ENCODE data around the gene PALLD.

The PALLD gene

DNA sequence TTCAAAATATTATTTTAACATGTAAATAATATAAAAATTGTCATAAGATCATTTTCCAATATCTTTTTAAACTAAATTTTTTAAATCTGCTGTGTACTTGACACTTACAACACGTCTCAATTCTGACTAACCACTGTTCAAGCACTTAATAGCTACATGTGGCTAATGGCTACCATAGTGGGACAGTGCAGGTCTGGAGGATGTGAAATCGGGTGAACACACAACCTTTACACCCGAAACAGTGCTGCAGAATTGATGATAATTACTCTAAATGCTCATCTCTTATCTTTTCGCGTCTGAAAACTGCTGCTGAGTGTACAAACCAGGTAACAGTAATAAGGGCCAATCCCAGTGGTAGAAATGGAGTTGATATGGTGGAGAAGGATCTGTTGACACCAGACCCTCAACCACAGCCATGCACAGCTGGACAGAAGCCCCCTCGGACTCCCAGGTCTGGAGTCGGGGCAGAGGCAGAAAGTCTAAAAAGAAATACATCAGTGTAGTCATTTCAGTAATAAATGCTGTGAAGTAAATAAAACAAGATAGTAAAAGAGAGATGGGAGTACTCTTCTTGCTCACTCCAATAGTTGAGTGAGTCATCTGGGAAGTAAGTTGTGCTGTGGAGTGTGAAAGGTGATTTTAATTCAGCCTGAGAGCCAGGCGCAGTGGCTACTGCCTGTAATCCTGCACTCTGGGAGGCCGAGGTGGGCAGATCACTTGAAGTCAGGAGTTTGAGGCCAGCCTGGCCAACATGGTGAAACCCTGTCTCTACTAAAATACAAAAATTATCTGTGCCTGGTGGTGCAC is 363.2 kb downstream of the PALLD start:
- no peak for DNase-seq

DNA sequence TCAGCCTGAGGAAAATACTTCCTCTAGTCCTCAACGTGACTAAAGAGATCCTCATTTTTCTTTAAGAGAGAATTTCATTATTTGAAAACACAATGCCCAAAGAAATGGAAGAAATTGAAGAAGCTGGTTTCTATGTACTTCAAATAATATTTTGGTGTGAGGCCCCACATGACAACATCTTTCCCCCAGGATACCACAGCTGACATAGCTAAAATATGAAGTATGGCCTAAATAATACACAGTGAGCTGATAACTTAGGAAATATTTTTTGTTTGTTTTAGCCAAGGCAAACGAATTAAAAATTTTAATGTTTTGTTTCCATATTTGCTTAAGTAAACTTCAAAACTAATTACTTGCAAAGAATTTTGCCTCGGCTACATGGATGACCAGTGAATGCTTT is 364.0 kb downstream of the PALLD start:
- no peak for DNase-seq

DNA sequence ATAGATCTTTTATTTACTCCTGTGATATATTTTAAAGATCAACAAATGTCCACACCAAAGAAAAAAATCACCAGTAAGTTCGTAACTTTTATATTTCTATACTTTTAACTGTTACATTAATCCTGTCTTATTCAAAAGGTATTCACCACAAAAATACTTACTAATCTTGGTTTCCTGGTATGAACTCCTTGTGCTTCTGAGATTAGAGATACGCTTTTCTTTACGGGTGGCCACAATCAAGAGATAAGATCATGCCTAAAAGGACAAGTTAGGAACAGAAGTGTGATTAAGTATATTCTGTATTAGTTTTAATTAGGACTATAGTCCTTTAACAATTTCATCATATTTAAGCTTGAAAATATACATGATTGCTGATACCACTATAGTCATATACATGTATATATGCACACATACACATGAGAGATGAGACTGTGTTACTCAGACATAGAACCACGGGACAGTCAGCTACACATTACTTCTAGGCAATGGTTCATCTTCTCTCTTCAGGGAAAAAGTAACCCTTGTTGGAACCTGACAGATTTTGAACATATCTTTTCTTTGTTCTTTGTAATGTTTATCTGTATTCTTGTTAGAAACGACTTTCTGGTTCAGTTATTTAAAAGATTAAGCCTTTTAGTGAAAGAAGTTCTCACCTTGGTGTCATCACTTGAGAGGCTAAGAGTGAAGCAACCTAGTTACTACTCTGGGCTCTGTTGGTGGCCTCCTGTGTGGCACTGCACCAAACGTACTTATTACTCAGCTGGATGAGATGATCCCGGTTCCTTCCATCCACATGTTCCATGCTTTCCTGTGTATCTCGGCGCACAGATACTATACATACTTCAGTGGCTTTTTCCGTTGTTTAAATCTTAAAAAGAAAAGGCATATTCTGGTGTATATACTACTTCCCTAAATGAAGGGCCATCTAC is 367.1 kb downstream of the PALLD start:
- no peak for DNase-seq

DNA sequence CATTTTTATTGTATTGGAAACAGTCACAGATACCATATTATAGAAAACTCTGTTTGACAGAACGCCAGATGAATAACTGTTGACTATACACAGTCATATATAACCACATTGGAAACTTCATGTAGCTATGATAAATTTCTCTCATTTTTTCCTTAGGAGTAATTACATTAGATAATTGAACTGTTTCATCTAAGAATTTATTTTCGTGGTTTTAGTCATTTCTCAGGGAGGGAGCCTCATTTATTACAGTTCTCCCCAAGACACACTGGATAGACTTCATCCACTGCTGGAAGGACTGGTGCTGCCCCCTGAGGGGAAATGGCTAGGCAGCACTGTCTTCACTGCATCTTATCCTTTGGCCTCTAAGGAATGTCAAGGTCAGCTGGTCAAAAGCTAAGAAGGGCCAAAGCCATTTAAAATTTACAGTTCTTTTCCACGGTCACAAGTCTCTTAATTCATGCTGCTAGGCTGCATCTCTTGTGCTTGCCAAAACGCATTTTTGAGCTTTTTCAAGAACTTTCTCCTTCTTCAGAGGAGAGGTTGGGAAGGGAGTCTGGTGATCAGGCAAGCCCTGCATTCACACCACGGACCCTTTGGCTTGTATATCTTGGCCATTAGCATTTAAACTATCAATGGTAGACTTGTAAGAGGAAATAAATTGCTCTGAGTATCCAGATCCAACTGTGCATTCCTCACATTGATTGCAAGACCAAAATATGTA is 368.1 kb downstream of the PALLD start:
- no peak for DNase-seq

DNA sequence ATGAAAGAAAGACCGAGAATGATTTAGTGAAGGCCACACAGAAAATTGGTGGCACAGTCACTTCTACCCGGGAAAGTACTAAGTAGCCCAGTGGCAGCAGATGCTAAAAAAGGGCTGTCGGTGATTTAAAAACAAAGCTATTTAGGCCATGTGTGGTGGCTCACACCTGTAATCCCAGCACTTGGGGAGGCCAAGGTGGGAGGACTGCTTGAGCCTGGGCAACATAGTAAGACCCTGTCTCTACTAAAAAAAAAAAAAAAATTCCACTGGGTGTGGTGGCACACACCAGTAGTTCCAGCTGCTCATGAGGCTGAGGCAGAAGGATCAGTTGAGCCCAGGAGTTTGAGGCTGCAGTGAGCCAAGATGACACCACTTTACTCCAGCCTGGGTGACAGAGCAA is 369.0 kb downstream of the PALLD start:
- DNase-seq, result no peak

DNA sequence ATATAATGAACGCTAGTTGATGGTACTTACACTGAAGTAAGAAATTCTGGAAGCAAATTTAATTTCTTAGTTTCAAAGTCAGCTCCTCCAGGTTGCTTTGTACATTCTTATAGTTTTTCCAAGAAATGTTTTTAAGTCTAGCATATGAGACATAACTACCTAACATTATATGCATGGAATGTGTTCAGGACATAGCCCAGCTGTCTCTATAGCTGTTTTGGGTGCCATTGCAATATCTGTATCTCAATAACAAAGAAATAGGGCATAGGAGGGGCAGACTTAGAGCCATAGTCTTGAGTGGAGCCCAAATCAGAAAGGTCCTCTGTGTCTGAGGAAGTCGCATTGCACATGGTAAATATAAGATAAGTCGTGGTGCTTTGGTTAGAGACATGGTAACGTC is 369.8 kb downstream of the PALLD start:
- no peak for DNase-seq

DNA sequence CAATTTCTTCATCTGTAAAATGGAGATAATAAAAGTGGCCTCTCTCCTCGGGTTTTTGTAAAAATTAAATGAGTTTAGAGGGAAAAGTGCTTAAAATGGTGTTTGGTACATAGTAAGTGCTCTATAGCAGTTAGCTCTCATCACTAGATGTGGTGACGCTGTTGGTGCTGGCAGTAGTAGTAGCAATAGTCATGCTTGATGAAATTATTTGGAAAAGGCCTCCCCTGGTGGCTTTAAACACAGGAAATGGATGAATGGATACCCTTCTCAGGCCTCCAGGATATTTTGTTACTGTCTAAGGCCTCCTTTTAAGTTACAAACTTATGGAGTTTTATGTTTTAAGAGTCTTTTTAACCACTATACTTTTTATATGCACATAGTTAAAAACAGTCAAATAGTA is 370.3 kb downstream of the PALLD start:
- DNase-seq, result no peak

DNA sequence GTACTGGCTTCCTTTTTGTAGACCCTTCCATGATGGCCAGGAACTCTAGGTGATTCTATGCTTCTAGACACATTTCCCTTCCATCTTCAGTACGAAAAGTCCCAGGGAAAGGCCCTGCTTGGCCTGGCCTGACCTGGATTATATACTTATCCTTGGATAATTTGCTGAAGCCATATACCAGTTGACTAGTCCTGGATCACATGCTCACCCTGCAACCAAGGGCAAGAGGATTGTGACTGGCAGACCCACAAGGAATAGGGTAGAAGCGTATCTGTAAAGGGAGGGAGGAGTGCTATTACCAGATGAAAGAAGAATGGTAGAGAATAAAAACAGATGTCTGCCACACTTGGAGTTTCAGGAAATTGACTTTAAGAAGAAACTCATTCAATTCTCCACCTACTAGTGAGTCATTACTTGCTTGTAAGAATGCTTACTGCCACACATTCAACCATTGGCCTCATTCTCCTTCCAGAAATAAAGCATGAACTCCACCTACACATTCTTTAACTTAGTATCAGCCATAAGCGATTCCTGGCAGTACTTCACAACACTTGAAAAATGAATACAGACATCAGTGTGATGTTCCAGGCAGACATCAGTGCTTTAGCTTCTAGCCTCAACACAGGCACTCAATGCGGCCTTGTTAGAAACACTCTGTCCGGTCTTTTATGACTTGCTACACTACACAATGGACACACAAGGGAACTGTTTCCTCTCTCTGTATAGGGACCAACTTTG is 371.4 kb downstream of the PALLD start:
- DNase-seq, result no peak

DNA sequence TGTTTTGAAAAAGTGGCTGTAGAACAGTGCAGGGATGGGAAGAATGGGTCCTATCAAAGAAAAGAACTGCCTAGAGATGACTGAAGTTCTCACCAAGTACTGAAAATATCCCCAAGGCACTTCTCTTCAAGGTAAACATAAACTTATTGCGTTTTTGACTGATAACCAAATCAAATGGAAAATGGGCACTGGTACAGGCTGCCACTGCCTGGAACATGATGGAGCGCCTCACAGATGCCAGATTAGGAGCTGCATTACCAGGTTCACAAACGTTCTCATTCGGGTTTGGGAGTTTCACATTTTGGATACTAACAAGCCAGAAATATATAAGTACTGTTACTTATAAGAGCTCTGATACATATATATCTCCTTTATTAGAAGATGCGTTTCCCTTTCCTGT is 371.9 kb downstream of the PALLD start:
- DNase-seq, result no peak

DNA sequence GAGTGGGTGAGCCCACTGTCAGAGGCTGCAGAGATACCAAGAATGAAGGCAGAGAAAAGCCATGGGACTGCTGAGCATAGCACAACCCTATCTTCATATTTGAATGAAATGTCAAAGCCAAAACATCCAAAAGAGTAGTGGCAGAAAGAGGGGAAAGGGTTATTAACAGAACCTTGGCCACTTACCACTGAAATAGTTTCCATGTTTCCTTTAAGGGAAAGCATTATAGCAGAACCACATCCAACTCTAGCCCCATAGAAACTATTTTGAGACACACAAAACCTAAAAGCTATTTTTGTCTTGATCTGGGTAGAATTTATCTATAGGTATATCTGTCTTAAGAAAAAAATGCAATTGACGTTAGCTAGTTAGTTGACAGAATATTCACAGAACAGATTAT is 373.2 kb downstream of the PALLD start:
- DNase-seq, result no peak

DNA sequence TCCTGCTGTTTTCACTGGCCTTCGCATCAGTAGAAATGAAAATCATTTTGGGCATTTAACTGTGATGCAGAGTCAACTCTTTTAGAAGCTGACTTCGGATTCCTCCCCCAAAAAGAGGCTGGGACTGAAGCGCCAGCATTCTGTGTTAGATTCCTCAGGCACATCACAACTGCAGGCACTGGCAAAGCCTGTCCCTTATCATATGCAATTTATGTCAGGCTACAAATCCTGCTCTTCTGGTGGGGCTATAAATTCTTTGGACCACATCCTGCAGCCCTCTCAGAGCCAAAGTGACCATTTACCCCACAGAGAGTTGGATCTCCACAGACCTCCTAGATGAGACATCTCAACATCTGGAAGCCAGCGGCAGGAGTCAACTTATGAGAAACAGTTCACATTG is 374.8 kb downstream of the PALLD start:
- DNase-seq, result no peak

DNA sequence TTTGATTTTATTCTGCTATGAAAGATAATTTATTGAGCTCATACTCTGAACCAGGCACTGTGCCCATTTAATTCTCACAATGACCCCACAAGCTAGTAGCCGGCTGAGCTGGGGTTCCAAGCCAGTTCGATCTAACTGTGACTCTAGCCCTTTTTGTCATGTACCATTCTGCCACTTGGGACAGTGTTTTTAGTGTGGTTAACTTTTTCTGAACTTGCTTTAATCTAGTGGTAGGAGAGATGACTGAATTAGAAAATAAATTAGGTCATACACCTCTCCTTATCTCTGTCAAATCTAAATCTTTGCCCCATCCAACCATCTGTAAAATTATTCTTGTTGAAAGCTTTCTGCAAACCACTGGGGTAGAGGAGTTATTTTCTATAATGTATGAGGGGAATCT is 377.2 kb downstream of the PALLD start:
- DNase-seq, result no peak

DNA sequence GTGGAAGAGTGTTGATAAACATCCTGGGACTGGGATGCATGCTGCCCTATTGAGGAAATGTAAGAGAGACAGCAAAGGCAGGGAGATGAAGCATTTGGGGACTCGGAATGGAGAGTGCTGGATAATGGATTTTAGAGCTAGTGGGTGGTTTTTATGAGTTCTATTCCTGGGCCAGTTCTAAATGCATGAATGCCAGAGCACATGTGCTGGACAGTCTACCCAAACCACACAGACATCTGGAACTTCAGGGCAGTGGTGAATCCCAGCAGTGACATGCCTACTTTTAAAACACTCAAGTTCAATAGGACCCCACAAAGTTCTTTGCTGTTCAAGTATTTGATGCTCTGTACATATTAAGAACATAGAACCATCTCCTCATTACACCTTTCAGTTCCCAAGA is 379.3 kb downstream of the PALLD start:
- no peak for DNase-seq

DNA sequence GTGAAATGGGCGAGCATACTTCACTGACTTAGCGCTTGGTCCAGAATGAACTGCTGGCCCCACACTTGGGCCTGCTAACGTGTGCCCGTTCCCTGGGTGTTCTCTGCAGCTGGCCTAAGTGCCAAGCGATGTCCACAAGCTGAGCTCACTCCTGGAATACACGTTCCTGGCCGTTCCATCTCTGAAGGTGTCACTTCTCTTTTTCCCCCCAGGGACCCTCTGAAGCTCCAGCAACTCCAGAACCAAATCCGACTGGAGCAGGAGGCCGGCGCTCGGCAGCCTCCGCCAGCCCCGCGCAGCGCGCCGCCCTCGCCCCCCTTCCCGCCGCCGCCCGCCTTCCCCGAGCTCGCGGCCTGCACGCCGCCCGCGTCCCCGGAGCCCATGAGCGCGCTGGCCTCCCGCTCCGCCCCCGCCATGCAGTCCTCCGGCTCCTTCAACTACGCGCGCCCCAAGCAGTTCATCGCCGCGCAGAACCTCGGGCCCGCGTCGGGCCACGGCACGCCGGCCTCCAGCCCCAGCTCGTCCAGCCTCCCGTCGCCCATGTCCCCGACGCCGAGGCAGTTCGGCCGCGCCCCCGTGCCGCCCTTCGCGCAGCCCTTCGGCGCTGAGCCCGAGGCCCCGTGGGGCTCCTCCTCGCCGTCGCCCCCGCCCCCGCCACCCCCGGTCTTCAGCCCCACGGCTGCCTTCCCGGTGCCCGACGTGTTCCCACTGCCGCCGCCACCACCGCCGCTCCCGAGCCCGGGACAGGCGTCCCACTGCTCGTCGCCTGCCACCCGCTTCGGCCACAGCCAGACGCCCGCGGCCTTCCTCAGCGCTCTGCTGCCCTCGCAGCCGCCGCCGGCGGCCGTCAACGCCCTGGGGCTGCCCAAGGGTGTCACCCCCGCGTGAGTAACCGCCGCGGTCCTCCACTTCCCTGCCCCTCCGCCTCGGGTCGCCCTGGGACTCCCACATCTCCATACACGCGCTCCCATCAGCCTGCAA is 380.9 kb downstream of the PALLD start:
- DNase-seq, result peak; percentile 61

DNA sequence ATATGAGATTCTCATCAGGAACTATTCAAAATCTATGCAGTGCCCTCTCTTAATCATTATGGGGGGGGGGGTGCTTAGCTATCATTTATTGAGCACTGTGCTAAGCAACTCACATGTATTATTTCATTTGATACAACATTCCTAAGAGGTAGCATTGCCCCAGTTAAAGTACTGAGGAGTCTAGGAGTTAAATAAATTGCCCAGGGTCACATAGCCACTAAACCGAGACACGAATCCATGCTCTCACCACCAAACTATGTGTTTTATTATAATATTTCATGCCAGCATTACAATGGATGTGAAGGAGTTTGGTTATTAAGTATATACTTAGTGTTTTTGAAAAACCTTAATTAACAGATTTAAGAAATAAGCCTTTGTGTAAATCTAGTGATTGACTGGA is 381.8 kb downstream of the PALLD start:
- DNase-seq, result no peak

DNA sequence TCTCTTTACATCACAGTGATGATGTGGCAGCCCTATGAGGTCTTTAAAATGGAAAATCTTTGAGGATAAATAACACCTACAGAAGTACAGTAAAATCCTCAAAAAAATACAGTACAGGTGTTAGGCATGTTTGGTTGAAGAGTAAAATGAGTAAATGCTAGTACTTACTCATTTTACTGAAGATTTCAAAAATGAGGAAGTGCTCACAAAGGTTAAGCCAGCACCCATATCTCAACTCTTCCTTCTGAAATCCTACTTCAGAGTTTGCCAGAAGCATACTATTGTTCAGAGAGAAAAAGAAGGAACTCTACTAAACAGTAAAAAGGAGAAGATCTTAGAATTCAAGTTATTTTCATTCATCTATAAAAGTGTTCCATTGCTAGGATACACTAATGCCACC is 382.3 kb downstream of the PALLD start:
- no peak for DNase-seq

DNA sequence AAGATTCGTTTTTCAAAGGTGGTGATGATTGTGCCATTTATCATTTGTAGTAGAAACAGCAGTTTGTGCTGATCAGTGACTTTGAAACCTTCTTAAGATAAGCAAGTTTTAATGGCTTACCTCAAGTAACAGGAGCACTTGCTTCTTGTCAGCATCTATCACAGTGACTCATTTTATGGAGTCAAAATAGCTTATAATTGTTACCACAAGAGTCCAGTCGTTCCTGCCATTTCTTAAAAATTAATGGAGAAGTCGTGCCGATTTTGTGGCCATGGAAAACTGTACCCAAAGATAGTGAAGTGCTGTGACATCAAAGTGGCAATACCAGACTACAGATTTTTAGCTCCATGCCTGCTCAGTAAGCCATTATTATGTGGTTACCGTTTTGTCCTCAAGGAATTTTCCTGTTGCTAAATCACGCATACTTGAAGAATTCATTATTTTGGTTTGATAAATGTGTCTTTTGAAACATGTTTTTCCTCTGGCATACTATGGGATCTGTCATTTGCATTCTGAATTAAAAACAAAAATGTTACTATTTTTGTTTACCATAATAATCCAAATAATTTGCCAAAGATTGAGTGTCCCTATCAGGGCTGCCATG is 383.3 kb downstream of the PALLD start:
- no peak for DNase-seq

DNA sequence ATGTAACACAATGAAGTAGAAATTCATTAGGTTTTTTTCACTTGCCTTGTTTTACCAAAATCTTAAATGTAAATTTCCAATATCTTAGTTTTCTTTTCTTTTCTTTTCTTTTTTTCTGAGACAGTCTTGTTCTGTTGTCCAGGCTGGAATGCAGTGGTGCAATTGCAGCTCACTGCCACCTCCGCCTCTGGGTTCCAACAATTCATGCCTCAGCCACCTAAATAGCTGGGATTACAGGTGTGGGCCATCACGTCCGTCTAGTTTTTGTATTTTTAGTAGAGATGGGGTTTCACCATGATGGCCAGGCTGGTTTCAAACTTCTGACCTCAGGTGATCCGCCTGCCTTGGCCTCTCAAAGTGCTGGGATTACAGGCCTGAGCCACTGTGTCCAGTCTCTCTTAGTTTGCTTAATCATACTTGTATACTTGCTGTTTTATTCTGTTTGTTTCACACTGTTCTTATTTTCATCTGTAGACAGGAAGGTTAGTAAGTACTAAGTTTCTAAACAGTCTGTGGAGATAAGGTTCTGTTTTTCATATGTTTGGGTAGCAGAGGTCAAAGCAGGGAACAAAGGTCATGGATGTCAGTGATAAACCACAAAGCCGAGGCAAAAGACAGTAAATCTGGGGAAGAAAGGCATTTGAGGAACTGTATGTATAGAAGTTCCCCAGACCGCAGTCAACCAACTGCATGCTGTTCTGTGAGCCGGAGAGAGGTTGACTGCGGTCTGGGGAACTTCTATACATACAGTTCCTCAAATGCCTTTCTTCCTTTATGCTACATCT is 384.2 kb downstream of the PALLD start:
- DNase-seq, result no peak

DNA sequence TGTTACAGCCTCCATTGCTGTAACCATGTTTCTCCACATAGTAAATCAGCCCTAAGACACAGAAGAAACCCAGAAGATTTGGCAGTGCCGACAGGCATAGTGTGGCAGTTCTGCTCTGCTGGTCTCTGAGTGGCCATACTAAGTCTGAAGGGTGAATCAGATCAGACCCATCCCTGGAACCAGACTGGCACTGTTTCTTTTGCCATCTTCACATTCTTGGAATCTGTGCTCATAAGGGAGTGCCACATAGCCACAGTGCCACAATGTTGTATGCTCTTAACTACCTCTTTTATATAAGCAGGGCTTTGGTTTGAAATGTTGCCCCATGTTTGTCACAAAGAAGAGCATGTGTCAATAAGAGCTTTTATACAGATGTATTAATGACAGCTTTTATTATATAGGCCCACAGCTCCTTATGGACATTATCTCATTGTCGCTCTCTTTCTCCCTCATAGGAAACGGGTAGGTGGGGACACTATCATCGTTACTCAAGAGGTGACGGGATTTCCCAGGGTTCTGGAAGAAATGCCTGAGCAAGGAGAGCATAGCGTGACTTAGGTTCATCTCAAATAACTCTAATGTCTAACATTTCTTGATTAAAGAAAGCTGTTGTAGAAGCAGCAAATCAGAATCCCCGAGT is 385.0 kb downstream of the PALLD start:
- DNase-seq, result no peak
